WTC11 (cell line): ENCODE results near the gene L3MBTL1. TPM values are rescaled to one million over a fixed set of nuclear protein-coding genes. Genes with fewer than 3 reads are reported as not detected.

Experiments used
- CBFB ChIP-seq: sonication (generic); formaldehyde crosslinking; IDR thresholded peaks from 2 replicates; pipeline ENCODE4 v1.8.1; 2022; ENCODE audit warnings: mild to moderate bottlenecking, low read depth, missing genetic modification reagents
- FOXP1 ChIP-seq: sonication (generic); formaldehyde crosslinking; IDR thresholded peaks from 2 replicates; pipeline ENCODE4 v1.8.0; 2022; ENCODE audit warnings: missing genetic modification reagents, mild to moderate bottlenecking, moderate library complexity, borderline replicate concordance
- SMAD3 ChIP-seq: sonication (generic); formaldehyde crosslinking; IDR thresholded peaks from 2 replicates; pipeline ENCODE4 v1.8.0; 2022; ENCODE audit warnings: missing genetic modification reagents, mild to moderate bottlenecking, borderline replicate concordance
- SP1 ChIP-seq: sonication (generic); formaldehyde crosslinking; conservative IDR thresholded peaks from 2 replicates; pipeline ENCODE4 v1.8.1; 2022; ENCODE audit warnings: missing genetic modification reagents
- ZBTB21 ChIP-seq: sonication (generic); formaldehyde crosslinking; IDR thresholded peaks from 2 replicates; pipeline ENCODE4 v1.8.1; 2023; ENCODE audit warnings: mild to moderate bottlenecking, missing genetic modification reagents, borderline replicate concordance
- ZNF317 ChIP-seq: sonication (generic); formaldehyde crosslinking; IDR thresholded peaks from 2 replicates; pipeline ENCODE4 v1.8.1; 2023; ENCODE audit warnings: low read depth, mild to moderate bottlenecking, moderate library complexity, missing genetic modification reagents, borderline replicate concordance
- ZNF416 ChIP-seq: fragments of 250-450 bp; sonication (Bioruptor Pico); IDR thresholded peaks from 2 replicates; pipeline ENCODE4 v1.9.0; 2021; ENCODE audit warnings: mild to moderate bottlenecking, inconsistent platforms
- ZNF423 ChIP-seq: fragments of 250-450 bp; sonication (Bioruptor Pico); IDR thresholded peaks from 2 replicates; pipeline ENCODE4 v2.1.2; 2022; ENCODE audit warnings: mild to moderate bottlenecking, moderate library complexity
- total RNA-seq: library from RNA; stranded (reverse); gene quantifications from 3 replicates; pipeline ENCODE4 v1.2.3, GENCODE V29; 2021
- TF ChIP-seq, protein P1 (sequence below): sonication (generic); formaldehyde crosslinking; IDR thresholded peaks from 2 replicates; pipeline ENCODE4 v1.8.0; 2022; ENCODE audit warnings: mild to moderate bottlenecking, missing genetic modification reagents
- TF ChIP-seq, protein P2 (sequence below): sonication (generic); formaldehyde crosslinking; IDR thresholded peaks from 2 replicates; pipeline ENCODE4 v1.8.1; 2023; ENCODE audit warnings: mild to moderate bottlenecking, moderate library complexity, missing genetic modification reagents
- TF ChIP-seq, protein P3 (sequence below): sonication (generic); formaldehyde crosslinking; IDR thresholded peaks from 2 replicates; pipeline ENCODE4 v1.8.1; 2023; ENCODE audit warnings: mild to moderate bottlenecking, missing genetic modification reagents, borderline replicate concordance
- TF ChIP-seq, protein P4 (sequence below): sonication (generic); formaldehyde crosslinking; IDR thresholded peaks from 2 replicates; pipeline ENCODE4 v1.8.1; 2023; ENCODE audit warnings: mild to moderate bottlenecking, missing genetic modification reagents
- TF ChIP-seq, protein P5 (sequence below): fragments of 250-450 bp; sonication (Bioruptor Pico); IDR thresholded peaks from 2 replicates; pipeline ENCODE4 v1.9.0; 2021; ENCODE audit warnings: mild to moderate bottlenecking
- TF ChIP-seq, protein P6 (sequence below): sonication (generic); formaldehyde crosslinking; IDR thresholded peaks from 2 replicates; pipeline ENCODE4 v1.8.1; 2022; ENCODE audit warnings: mild to moderate bottlenecking, missing genetic modification reagents, moderate library complexity, borderline replicate concordance
- TF ChIP-seq, protein P7 (sequence below): sonication (generic); formaldehyde crosslinking; IDR thresholded peaks from 2 replicates; pipeline ENCODE4 v1.8.0; 2022; ENCODE audit warnings: missing genetic modification reagents
- TF ChIP-seq, protein P8 (sequence below): sonication (generic); formaldehyde crosslinking; IDR thresholded peaks from 2 replicates; pipeline ENCODE4 v1.8.0; 2023; ENCODE audit warnings: missing genetic modification reagents, mild to moderate bottlenecking, borderline replicate concordance

Gene L3MBTL1
- total RNA-seq, 1 experiment from 2014 or later: 28.3 TPM

DNA sequence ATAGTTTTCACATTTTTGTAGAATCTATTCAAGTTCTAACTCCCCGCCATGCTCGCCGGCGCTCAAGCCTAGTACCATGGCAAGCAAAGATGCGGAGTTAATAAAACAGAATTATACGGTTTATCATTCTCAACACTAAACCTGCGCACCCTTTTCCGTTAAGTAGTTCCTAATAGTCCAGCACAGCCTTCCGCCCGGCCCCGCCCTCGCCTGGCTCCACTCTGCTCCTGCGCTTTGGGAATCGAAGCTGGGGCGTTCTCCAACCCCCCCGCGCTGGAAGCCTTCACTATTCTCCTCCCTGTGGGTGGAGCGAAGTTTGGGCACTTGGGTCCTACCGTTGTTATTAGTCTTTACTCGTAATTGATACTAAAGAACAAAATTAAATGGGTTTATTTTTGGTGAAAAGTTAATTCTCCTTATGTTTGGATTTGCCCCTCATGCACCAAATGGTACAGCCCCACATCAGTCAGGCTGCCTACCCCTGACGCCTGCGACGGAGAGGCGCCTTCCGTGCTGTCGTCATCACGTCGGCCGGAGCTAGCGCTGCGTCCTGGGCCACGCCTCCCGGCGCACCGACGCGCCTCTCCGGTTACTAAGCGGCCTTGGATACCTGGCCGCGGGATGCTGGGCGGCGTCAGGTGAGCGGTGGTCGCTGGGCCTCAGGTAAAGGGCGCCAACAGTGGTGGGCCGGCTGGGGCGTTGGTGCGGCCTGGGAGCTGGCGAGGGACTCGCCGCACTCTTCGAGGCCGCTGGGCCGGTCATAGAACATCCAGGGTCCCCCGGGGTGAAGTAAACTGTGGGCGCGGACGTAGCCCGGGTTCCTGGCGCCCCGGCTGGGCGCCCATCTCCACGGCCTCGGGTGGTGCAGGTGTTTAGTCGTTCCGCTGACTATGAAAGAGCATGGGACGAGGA lies 83.2 kb downstream of the L3MBTL1 start, which contains the start of gene IFT52 (continued):
- TF ChIP-seq, protein P1, sequence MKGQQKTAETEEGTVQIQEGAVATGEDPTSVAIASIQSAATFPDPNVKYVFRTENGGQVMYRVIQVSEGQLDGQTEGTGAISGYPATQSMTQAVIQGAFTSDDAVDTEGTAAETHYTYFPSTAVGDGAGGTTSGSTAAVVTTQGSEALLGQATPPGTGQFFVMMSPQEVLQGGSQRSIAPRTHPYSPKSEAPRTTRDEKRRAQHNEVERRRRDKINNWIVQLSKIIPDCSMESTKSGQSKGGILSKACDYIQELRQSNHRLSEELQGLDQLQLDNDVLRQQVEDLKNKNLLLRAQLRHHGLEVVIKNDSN (CRISPR knock-in tag): no peak; the same call in 1 of the 2 replicates
- TF ChIP-seq, protein P2, sequence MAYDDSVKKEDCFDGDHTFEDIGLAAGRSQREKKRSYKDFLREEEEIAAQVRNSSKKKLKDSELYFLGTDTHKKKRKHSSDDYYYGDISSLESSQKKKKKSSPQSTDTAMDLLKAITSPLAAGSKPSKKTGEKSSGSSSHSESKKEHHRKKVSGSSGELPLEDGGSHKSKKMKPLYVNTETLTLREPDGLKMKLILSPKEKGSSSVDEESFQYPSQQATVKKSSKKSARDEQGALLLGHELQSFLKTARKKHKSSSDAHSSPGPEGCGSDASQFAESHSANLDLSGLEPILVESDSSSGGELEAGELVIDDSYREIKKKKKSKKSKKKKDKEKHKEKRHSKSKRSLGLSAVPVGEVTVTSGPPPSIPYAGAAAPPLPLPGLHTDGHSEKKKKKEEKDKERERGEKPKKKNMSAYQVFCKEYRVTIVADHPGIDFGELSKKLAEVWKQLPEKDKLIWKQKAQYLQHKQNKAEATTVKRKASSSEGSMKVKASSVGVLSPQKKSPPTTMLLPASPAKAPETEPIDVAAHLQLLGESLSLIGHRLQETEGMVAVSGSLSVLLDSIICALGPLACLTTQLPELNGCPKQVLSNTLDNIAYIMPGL (CRISPR knock-in tag): peak; percentile 69
- TF ChIP-seq, protein P3, sequence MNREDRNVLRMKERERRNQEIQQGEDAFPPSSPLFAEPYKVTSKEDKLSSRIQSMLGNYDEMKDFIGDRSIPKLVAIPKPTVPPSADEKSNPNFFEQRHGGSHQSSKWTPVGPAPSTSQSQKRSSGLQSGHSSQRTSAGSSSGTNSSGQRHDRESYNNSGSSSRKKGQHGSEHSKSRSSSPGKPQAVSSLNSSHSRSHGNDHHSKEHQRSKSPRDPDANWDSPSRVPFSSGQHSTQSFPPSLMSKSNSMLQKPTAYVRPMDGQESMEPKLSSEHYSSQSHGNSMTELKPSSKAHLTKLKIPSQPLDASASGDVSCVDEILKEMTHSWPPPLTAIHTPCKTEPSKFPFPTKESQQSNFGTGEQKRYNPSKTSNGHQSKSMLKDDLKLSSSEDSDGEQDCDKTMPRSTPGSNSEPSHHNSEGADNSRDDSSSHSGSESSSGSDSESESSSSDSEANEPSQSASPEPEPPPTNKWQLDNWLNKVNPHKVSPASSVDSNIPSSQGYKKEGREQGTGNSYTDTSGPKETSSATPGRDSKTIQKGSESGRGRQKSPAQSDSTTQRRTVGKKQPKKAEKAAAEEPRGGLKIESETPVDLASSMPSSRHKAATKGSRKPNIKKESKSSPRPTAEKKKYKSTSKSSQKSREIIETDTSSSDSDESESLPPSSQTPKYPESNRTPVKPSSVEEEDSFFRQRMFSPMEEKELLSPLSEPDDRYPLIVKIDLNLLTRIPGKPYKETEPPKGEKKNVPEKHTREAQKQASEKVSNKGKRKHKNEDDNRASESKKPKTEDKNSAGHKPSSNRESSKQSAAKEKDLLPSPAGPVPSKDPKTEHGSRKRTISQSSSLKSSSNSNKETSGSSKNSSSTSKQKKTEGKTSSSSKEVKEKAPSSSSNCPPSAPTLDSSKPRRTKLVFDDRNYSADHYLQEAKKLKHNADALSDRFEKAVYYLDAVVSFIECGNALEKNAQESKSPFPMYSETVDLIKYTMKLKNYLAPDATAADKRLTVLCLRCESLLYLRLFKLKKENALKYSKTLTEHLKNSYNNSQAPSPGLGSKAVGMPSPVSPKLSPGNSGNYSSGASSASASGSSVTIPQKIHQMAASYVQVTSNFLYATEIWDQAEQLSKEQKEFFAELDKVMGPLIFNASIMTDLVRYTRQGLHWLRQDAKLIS: no peak
- TF ChIP-seq ZNF317 (CRISPR knock-in tag) (no peak), ZNF423 (CRISPR knock-in tag) (no peak), SP1 (CRISPR knock-in tag) (peak; percentile 87), FOXP1 (CRISPR knock-in tag) (peak; percentile 66; the same call in 1 of the 2 replicates), ZBTB21 (no peak), CBFB (CRISPR knock-in tag) (no peak), SMAD3 (CRISPR knock-in tag) (no peak), ZNF416 (no peak)
- TF ChIP-seq, protein P4, sequence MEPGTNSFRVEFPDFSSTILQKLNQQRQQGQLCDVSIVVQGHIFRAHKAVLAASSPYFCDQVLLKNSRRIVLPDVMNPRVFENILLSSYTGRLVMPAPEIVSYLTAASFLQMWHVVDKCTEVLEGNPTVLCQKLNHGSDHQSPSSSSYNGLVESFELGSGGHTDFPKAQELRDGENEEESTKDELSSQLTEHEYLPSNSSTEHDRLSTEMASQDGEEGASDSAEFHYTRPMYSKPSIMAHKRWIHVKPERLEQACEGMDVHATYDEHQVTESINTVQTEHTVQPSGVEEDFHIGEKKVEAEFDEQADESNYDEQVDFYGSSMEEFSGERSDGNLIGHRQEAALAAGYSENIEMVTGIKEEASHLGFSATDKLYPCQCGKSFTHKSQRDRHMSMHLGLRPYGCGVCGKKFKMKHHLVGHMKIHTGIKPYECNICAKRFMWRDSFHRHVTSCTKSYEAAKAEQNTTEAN: peak; percentile 81
- TF ChIP-seq, protein P5, sequence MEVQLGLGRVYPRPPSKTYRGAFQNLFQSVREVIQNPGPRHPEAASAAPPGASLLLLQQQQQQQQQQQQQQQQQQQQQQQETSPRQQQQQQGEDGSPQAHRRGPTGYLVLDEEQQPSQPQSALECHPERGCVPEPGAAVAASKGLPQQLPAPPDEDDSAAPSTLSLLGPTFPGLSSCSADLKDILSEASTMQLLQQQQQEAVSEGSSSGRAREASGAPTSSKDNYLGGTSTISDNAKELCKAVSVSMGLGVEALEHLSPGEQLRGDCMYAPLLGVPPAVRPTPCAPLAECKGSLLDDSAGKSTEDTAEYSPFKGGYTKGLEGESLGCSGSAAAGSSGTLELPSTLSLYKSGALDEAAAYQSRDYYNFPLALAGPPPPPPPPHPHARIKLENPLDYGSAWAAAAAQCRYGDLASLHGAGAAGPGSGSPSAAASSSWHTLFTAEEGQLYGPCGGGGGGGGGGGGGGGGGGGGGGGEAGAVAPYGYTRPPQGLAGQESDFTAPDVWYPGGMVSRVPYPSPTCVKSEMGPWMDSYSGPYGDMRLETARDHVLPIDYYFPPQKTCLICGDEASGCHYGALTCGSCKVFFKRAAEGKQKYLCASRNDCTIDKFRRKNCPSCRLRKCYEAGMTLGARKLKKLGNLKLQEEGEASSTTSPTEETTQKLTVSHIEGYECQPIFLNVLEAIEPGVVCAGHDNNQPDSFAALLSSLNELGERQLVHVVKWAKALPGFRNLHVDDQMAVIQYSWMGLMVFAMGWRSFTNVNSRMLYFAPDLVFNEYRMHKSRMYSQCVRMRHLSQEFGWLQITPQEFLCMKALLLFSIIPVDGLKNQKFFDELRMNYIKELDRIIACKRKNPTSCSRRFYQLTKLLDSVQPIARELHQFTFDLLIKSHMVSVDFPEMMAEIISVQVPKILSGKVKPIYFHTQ (CRISPR knock-in tag): no peak
- TF ChIP-seq, protein P6, sequence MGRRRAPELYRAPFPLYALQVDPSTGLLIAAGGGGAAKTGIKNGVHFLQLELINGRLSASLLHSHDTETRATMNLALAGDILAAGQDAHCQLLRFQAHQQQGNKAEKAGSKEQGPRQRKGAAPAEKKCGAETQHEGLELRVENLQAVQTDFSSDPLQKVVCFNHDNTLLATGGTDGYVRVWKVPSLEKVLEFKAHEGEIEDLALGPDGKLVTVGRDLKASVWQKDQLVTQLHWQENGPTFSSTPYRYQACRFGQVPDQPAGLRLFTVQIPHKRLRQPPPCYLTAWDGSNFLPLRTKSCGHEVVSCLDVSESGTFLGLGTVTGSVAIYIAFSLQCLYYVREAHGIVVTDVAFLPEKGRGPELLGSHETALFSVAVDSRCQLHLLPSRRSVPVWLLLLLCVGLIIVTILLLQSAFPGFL (CRISPR knock-in tag): no peak
- TF ChIP-seq, protein P7, sequence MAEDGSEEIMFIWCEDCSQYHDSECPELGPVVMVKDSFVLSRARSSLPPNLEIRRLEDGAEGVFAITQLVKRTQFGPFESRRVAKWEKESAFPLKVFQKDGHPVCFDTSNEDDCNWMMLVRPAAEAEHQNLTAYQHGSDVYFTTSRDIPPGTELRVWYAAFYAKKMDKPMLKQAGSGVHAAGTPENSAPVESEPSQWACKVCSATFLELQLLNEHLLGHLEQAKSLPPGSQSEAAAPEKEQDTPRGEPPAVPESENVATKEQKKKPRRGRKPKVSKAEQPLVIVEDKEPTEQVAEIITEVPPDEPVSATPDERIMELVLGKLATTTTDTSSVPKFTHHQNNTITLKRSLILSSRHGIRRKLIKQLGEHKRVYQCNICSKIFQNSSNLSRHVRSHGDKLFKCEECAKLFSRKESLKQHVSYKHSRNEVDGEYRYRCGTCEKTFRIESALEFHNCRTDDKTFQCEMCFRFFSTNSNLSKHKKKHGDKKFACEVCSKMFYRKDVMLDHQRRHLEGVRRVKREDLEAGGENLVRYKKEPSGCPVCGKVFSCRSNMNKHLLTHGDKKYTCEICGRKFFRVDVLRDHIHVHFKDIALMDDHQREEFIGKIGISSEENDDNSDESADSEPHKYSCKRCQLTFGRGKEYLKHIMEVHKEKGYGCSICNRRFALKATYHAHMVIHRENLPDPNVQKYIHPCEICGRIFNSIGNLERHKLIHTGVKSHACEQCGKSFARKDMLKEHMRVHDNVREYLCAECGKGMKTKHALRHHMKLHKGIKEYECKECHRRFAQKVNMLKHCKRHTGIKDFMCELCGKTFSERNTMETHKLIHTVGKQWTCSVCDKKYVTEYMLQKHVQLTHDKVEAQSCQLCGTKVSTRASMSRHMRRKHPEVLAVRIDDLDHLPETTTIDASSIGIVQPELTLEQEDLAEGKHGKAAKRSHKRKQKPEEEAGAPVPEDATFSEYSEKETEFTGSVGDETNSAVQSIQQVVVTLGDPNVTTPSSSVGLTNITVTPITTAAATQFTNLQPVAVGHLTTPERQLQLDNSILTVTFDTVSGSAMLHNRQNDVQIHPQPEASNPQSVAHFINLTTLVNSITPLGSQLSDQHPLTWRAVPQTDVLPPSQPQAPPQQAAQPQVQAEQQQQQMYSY: no peak
- TF ChIP-seq, protein P8, sequence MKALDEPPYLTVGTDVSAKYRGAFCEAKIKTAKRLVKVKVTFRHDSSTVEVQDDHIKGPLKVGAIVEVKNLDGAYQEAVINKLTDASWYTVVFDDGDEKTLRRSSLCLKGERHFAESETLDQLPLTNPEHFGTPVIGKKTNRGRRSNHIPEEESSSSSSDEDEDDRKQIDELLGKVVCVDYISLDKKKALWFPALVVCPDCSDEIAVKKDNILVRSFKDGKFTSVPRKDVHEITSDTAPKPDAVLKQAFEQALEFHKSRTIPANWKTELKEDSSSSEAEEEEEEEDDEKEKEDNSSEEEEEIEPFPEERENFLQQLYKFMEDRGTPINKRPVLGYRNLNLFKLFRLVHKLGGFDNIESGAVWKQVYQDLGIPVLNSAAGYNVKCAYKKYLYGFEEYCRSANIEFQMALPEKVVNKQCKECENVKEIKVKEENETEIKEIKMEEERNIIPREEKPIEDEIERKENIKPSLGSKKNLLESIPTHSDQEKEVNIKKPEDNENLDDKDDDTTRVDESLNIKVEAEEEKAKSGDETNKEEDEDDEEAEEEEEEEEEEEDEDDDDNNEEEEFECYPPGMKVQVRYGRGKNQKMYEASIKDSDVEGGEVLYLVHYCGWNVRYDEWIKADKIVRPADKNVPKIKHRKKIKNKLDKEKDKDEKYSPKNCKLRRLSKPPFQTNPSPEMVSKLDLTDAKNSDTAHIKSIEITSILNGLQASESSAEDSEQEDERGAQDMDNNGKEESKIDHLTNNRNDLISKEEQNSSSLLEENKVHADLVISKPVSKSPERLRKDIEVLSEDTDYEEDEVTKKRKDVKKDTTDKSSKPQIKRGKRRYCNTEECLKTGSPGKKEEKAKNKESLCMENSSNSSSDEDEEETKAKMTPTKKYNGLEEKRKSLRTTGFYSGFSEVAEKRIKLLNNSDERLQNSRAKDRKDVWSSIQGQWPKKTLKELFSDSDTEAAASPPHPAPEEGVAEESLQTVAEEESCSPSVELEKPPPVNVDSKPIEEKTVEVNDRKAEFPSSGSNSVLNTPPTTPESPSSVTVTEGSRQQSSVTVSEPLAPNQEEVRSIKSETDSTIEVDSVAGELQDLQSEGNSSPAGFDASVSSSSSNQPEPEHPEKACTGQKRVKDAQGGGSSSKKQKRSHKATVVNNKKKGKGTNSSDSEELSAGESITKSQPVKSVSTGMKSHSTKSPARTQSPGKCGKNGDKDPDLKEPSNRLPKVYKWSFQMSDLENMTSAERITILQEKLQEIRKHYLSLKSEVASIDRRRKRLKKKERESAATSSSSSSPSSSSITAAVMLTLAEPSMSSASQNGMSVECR (CRISPR knock-in tag): peak; percentile 72; the same call in 1 of the 2 replicates
